HG02981 (cell line): ENCODE results near the gene ERC1.

Experiments used
- ATAC-seq: cut with Tn5 transposase; IDR thresholded peaks from one replicate; pipeline ENCODE4 v1.9.1; 2021; ENCODE audit warnings: mild to moderate bottlenecking, moderate library complexity; ENCODE audit not compliant: unreplicated experiment

Gene ERC1

DNA sequence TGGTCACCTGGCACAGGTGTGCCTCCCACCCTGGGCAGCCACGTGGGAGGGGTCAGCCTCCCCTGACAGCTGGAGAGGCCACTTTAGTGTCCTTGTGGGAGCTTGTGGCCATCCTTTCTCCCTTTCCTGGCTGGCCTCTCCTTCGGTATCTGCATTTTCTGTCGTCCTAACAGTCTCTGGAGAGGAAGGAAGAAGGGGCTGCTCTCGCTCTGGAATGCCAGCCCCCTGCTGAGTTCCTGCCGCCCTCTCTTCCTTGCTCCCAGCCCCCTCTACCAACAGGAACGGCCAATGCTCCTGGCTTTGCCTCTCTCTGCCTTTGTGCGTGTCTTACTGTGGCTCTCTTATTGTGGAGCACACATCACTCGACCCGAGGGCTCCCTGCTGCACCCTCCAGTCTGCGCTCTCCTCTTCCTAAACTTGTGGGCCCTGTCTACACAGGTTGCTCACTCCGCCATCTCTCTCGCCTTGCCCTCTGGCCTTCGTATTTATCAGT, 532.6 kb downstream of the ERC1 start:
- no peak for ATAC-seq

DNA sequence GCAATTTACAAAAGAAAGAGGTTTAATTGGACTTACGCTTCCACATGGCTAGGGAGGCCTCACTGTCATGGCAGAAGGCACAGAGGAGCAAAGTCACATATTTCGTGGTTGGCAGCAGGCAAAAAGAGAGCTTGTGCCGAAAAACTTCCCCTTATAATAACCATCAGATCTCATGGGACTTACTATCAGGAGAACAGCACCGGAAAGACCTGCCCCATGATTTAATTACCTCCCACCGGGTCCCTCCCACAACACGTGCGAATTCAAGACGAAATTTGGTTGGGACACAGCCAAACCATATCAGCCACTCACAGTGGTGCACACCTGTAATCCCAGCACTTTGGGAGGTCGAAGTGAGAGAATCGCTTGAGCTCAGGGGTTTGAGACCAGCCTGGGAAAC, 534.8 kb downstream of the ERC1 start:
- ATAC-seq = no peak

DNA sequence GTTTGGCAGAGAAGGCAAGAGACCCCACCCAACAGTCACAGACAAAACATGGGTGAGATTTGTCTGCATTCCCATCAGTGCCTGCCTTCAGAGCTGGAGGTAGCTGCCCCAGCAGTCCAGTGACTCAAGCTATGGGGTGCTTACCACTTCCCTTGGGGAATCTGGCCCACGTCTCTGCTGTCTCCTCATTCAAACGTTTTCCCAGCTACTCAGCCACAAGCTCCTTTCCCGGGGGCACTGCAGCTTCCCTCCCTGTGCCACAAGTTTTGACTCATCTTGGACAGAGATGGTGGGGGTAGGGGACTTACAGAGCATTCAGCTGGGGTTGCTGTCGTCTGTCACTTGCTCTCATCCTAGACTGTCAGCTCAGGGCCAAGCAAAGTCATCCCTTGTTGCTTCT, 536.8 kb downstream of the ERC1 start:
- no peak for ATAC-seq

DNA sequence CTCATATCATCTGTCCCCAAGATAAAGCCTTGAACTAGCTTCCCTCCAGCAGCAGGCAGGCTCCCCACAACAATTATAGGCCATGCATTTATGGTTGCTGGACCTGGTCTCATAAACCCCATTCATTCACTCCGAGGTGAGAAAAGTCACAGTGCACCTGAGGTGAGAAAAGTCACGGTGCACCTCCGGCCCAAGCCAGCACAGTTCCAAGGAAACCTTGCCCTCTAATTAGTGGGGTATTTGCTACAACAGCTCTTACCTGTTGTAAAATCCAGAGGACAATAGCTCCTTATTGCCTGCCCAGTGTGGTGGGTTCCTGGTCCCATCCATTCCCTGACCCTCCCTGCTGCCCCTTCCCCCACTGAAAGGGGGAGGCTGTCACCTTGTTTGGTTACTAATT, 537.8 kb downstream of the ERC1 start:
- no peak for ATAC-seq

DNA sequence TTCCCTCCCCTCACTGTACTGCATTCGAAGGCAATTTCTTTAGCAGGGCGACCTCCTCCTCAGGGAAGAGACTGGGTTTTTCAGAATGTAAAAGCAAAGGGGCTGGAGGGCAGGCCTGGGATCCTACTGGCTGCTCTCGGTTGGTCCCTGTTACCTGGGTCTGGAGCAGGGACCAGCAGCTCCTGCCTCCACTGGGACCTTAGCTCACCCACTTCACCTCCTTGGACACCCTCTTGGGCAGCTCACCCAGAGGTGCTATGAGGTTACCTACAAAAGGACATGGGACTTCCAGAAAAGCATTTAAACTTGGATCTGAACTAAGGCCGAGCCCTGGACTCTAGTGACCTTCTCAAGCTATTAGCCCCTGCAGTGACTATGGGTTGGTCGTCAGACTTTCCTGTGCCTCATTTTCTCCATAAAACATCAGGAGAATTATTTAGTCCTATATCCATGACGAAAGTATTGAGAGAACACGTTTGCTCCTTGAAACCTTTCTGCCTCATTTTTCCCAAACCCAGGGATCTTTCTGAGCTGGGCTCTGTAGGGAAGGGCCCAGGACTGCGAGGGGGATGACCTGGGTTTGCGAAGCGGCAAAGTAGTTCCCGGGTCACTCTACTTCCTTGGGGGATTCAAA, 538.3 kb downstream of the ERC1 start:
- ATAC-seq = no peak

DNA sequence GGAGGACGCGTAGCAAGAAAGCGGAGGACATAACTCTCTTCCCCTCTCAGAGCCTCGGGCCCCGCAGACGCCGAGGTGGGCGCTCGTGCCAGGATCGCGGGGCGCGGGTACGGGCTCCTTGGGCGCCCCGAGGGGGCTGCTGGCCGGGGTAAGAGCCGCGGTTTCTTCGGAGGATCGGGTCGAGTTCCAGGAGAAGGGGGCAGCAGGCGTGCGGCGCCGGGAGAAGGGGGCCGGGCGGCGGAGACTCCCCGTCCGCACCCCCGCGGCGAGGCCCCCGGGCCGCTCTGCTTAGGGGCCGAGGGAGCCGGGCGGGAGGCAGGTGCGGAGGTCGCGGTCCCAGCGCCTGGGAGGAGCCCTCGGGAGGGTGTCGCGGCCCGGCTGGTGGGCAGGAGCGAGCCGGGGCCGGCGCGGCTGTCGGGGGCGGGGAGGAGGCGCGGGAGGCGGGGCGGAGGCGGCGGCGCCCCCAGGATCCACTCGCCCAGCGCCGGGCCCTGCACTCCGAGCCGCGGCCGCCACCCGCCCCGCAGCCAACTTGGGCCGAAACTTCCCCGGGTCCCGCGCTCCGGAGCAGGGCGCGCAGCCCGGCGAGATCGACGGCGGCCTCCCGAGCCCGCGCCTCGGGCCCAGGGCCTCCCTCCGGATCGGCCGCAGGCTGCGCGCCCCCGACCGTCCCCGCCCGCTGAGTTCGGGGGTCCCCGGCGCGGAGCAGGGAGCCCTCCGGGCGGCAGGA, 539.0 kb downstream of the ERC1 start:
- no peak for ATAC-seq

DNA sequence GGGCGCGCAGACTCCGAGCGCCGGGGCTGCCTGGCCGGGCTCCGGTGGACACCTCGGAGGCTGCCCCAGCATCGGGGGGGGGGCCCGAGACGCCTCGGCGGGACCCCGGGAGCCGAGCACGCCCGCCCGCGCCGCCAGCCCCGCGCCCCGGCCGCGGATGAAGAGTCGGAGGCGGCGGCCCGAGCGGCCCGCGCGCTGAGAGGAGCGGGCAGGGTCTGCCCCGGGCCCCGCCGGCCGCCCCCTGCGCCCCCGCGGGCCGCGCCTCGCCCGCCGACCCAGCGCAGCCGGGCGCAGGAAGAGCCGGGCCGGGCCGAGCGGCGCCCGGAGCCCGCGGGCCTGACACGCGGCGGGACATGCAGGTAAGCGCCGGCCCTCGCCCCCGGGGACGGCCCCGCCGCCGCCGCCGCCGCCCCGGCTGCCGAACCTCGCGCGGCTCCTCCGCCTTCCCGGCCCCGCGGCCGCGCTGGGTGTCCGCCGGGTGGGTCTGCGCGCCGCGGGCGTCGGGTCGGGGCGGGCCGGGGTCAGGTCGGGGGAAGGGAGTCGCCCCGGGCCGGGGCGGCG, 539.6 kb downstream of the ERC1 start:
- ATAC-seq = no peak

DNA sequence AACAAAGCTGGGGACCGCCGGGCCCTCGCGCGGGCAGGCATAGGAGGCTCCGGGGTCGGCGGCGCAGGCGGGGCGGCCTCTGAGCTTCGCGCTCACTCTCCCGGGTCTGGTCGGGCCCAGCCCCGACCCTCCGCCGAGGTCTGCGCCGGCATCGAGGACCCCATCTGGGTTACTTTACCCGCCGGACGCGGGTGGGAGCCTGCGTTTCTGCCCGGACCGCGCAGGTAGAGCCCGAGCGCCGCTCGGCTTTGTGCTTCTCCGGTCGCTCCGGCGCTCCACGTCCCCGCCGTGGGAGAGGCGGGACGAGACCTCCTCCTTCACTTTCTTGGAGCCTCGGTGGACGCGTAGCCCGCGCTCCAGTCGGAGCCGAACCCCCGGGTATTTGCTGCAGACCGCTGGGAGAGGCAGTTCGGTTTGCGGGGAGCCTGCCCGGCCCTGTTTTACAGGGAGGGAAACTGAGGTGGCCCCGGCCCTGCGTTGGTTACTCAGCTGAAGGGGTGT, 540.2 kb downstream of the ERC1 start:
- ATAC-seq = no peak

DNA sequence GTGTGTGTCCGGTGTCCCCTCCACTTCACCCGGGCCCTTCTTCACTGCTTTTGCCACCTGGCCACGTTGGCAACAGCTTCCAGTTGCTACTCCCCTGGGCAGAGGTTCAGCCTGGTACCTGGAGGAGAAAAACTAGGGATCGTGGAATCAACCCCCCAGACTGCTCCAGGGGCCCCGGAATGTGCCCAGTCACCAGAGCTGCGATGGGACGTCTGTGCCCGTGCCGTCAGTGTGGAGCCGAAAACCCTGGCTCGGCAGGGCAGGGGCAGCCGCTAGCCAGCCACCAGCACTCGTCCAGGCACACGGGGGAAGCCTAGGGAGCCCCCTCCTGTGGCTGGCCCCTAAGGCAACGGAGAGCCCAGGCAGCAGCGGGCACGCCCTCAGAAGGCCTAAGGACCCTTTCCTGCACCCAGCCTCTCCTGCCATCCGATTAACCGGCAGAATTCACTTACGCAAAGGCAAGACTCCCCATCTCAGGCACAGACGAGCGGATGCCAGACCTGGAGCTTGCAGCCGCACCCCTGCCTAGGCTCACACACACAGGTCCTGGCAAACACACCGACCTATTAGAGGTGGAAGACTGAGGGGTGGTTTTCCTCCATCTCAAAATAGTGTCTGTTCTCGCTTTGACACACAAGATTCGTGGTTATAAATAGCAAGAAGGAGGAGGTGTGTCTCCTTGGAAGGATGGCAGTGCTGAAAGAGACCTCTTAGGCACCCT, 540.8 kb downstream of the ERC1 start:
- no peak for ATAC-seq

DNA sequence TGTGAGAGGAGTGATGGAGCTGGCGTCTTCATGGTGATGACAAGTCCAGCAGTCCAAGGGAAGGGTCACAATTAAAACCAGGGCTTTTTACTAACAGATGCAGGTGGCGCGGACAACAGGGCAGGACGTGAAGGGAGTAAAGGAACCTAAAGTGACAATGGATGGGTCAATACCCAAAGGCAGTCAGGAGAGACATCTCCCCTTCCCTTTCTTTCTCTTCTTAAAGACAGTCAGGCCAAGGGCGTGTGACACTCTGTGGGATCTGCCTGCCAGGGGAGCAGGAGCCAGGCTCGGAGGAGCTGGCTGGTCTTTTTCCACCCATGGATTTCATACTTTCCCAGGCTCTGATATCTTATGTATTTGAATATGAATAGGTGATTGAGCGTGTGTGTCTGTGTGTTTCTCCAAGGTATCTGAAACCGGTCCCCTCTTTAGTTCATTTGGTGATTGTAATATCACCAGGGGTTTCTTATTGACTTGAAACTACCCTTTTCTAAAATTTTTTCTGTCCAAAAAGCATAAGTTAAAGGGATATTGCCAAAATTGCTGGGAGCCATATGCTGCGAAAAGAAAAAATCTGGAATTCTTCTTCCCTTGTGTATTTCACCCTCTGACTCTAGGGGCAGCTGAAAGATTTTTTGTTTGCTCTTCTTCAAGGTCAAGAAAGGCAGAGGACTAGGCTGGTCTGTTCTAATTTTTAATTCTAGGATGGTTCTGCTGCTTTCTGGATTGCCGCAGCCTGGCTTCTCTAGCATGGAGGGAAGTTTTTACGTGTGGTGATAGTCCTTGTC, 541.5 kb downstream of the ERC1 start:
- ATAC-seq = no peak

DNA sequence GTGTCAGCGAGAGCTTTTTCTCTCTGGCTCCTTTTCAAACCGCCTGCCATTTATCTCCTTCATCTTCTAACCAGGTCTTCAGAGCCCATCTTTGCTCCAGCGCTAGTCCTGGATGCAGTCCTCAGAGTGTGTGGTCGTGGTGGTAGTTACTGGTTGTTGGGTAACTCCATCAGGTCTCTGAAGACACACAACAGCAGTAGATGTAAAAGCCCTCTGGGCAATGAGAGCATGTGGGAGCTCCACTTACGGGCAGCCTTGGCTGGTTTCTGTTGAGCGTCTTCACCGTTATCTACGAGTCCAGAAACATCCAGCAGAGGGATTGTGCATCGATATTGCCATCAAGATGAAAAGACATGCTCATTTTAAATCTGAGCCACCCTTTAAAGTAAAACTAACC, 542.2 kb downstream of the ERC1 start:
- ATAC-seq = peak; percentile 14

DNA sequence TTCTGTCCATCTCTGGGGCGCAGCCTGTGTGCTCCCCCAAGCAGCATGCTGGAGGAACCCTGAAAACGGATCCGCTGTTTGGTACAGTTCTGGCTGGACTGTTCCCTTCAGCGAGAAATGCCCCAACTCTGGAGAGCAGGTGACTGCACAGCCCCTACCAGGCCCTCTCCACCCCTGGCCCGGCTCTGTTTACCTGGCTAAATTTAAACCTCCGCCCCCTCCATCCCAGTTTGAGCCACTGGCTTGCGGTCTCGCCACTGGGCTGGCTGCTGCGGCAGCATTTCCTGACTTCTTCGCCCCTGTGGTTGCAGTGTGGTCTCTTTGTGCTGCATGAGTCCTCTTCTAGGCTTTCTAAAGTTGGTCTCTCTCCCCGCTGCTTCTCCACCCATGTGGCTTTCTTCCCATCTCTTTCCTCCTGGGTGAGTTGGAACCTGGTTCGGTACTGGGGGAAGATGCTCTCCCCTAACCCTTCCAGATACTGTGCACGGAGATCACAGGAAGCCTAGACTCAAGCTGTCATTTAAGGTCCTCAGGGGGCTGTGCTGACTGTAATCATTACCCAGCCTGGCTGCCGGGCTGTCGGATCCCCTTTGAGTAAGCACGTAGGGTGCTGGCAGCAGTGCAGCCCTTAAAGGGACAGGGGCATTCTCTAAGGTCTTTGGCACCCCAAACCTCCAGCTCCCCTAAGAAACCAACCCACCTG, 542.7 kb downstream of the ERC1 start:
- ATAC-seq = peak; percentile 55

DNA sequence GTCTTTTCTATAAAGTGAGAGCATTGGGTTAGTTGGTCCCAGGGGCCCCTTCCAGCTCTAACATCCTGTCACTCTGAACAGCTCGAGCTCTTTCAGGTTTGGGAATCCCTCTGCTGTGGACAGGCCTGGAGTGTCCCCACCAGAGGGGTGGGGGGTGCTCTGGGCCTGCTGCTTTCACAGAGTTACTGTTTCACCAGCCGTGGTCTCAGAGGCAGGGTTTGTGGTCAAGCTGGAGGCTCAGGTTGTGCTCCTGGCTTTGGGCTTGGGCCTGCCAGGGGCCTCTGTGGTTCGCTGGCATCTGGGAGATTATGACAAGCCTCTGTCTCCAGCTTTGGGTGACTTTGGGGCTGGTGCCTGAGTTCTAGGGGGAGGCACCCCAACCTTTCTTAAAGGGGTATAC, 543.7 kb downstream of the ERC1 start:
- peak; percentile 27 for ATAC-seq

DNA sequence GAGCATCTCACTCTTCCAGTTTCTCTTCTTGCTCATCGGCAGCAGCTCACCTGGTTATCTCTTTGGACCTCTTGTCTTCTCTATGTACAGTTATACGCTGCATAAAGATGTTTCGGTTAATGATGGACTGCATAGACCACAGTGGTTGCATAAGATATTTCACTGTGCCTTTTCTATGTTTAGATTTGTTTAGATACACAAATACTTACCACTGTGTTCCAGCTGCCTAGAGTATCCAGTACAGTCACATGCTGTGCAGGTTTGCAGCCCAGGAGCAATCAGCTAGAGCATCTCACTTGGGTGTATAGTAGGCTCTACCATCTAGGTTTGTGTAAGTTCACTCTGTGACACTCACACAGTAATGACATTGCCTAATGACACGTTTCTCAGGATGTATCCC, 545.8 kb downstream of the ERC1 start:
- no peak for ATAC-seq

DNA sequence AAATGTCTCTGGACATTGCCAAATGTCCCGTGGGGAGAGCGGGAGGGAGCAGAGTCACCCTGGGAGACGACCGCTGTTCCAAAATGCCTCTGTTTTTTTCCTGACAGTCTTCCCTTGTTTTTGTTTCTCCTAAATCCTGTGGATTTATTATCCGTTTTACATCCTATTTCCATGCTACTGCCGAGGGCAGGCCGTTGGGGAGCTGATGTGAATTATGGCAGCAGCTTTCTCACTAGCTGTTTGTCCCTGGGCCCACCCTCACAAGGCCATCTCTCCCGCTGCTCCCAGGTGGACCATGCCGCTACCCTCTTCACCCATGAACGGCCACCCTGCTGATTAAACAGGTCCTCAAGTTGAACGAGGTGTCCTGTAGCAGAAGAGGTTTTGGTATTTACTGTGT, 548.1 kb downstream of the ERC1 start:
- ATAC-seq = no peak

DNA sequence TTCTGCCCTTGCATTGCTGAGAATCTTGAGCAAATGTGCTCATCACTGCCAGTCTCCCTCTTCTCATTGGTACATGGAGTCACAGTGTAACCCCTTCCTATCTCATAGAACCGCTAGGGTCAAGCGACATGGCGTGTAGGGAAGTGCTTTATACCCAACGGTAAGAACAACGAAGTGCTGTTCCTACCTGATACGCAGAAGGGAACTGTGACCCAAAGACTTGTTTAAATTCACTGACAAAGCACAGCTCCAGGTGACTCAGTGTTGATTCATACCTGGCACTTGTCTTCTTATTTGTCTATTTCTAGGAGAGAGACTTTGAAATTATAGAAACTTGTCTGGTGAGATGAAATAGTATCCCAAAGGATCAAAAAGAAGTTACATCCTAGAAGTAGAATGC, 549.7 kb downstream of the ERC1 start:
- no peak for ATAC-seq

DNA sequence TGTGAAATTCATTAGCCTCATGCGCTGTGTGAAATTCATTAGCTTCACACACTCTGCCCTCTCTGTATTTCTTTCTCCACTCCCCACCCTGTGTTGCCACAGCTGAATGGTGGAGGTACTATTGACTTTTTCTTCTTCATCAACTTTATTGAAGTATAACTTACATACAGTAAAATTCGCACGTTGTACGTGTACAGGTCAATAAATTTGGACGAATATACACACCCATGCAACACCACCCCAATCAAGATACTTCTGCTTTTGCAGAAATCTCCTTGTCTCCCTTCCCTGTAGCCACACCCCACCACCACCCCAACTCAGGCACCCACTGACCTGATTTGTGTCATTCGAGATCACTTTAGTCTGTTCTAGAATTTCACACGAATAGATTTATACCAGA, 551.6 kb downstream of the ERC1 start:
- no peak for ATAC-seq

DNA sequence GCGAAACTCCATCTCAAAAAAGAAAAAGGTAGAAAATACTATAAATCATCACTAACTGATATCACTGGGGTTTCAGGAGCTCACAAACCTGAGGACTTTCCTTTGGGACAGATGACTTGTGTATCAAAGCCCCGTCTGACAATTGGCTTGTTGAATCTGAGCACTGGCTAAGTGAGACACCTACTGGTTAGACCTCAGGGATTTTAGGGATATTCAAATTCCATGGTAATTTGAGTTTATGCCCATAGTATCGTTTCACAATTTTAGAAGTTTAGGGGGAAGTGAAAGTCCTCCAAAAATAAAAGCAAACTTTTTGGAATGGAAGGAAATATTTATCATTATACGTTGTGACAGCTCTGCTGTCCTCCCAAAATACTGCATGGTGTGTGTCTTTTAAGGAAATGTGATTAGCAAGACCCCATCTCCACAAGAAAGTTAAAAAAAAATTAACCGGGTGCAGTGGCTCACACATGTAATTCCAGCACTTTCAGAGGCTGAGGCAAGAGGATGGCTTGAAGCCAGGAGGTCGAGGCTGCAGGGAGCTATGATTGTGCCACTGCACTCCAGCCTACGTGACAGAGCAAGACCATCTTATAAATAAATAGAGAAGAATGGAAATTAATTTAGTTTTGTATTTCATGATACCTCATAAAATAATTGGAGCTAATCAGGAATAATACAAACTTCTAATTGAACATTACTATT, 554.1 kb downstream of the ERC1 start:
- no peak for ATAC-seq
